ENCODE data around the gene C10orf90. TPM values are rescaled to one million over a fixed set of nuclear protein-coding genes. Genes with fewer than 3 reads are reported as not detected.

Gene C10orf90
- total RNA-seq, 1 experiment from 2014 or later = 1.0 TPM

DNA sequence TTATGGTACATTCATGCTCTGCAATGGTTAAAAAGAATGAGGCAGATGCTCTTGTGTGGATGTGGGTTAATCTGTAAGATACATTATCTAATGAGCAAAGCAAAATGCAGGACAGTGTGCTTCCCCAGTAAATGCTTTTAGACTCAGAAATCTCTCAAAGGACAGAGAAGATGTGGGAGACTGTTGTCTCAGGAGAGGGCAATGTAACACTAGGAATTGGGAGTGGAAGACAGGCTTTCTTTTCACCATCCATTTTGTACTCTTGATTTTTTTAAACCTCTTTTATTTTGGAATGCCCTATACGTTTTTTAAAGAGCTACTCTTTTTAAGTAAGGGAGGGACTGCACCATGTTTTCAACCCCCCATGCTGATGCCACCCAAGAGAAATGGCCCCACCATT is 204.7 kb downstream of the C10orf90 start:
- no peak for DNase-seq (ENCODE audit: low read depth)

DNA sequence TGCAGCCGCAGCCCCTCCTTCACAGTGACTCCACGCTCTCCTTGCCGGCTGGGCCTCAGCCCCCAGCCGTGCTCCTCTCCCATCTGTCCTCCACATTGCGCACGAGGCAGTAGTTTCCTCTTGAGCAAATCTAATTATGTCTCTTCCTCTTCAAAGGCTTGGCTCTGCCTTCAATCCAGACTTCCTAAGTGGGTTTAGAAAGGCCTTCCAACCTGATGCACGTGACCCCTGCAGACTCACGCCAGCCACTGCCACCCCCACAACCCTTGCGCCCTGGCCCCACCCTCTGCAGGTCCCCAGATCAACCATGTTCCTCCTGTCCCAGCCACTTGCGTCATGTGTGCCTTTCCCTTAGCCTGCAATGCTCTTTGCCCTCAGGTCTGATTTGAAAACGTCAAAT is 207.2 kb downstream of the C10orf90 start:
- DNase-seq (ENCODE audit: low read depth) = no peak

- DNase-seq (ENCODE audit: low read depth) = no peak
Measured at GRCh38 chr10:126461289-126461940, 209.1 kb downstream of the C10orf90 start.

DNA sequence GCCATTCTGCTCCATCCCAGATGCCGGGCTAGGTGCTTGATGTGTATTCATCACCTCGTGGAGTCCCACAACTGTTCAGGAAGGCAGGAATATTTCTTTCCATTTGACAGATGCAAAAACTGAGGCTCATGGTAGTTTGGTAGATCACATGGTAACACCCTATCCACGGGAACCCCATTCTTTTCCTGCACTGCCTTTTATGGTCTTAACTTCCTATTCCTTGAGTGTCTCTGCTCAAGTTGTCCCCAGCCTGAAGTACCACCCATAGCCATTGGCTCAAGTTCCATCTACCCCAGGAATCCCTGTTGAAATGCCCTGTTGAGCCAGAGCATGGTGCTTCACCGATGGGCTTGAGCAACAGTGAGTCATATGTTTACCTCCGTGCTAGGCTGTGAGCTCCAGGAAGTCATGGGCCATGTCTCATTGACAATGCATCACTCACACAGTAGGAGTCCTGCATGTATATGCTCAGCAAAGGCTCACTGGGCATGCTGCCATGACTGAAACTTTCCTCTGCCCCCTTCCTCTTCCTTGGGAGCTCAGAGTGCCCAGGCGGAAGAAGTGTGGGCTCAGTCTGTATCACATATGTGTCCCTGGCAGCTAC is 210.5 kb downstream of the C10orf90 start:
- DNase-seq (ENCODE audit: low read depth) = peak; percentile 95

- DNase-seq (ENCODE audit: low read depth) = peak; percentile 96
Measured at GRCh38 chr10:126459032-126459831, 211.3 kb downstream of the C10orf90 start.

DNA sequence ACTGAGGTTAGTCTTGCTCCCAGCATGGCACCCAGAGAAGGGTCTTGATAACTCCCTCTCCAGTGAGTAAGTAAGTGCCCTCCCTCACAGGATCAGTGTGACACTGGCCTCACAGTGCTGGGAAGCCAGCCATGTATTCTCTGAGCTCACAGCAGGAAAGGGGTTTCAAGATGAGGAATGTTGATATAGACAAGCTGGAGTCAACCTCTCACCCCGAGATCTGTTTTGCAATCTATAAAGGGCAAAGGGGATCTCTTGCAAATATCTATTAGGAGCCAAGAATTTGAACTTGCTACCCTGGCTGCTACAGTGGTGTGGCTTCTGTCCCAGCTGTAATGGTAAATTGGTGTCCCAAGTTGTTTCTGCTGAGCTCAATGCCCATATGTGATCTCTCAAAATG is 212.0 kb downstream of the C10orf90 start:
- DNase-seq (ENCODE audit: low read depth) = peak; percentile 29

- no peak for DNase-seq (ENCODE audit: low read depth)
Measured at GRCh38 chr10:126456632-126457031, 213.9 kb downstream of the C10orf90 start.

DNA sequence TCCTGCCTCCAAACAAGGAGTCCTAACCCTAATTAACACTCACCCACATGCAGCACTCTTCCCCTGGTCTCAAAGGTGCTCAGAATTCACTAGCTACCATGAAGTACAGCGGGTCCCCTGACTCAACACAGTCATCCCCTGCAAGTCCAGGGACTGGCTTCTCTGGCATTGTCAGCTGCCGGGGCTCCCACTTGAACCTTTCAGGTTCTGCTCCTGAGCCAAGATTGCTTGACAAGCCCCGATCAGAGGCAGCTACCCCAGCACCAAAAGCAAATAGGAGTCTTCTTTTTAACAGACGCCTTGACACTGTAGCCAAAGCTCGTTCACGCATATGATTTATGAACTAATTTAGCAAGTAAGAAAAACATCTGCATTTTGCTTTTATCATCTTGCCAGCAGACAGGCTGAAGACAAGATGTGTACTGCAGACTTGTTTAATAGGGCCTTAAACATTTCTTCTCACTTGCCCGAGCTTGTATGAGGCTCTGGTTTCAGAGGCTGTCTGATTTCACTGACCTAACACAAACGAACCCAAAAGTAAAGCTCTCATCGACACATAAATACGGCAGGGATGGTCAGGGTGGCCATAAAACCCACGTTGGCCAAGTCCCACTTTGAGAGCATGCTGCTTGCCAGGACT is 214.6 kb downstream of the C10orf90 start:
- DNase-seq (ENCODE audit: low read depth) = no peak

DNA sequence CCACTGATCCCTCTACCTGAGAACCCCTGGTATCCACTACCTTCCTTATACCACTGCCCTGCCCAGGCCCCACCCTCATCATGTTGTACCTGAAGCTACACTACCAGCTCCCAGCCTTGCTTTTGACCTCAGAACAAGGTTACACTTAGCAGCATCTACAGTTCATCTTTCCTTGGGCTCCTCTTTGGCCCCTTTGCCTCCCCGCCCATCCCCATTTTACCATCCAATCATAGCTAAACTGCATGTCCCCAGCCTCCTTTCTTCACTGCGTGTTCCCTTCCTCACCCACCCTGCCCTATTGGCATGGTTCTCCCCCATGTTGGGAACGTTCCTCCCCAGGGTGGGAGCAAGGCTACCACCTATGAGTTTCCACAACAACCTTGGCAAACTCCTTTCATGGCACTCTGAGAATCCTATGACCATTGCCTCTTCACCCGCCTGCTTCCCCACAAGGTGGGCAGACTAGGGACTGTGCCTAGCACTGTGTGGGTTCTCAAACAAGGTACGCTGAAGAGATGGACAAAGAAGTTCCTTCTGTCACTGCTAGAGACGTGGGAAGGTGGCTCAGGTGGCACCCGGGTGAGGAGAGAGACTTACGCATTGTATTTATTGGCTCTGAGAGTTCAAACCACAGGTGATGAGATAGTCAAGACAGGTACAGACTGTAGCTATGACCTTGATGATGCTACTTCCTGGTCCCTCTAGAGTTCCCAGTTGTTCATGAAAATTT is 215.3 kb downstream of the C10orf90 start:
- DNase-seq (ENCODE audit: low read depth) = no peak

- no peak for DNase-seq (ENCODE audit: low read depth)
Measured at GRCh38 chr10:126454045-126454751, 216.3 kb downstream of the C10orf90 start.

- DNase-seq (ENCODE audit: low read depth) = no peak
Measured at GRCh38 chr10:126452245-126452644, 218.2 kb downstream of the C10orf90 start.

GRCh38 chr10:126448091-126448490 is 222.4 kb downstream of the C10orf90 start:
- DNase-seq (ENCODE audit: low read depth) = no peak

DNA sequence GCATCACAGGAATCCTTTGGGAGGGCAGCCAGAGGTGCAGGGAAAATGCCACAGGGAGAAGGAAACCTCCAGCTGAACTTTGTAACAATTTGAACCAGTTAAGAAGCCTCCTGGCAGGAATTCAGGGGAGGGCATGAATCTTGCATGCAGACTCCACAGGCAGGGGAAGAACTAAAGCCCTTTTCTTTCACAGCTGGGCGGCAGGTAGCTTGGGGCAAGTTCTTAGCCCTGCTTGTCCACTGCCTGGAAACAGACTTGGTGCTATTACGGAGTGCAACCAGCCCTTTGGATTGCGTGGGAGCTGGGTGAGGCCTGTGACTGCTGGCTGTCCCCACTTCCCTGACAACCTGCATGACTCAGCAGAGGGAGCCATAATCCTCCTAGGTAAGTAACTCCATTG is 230.6 kb downstream of the C10orf90 start:
- DNase-seq (ENCODE audit: low read depth) = no peak

- DNase-seq (ENCODE audit: low read depth) = no peak
Measured at GRCh38 chr10:126438407-126438783, 232.1 kb downstream of the C10orf90 start.

DNA sequence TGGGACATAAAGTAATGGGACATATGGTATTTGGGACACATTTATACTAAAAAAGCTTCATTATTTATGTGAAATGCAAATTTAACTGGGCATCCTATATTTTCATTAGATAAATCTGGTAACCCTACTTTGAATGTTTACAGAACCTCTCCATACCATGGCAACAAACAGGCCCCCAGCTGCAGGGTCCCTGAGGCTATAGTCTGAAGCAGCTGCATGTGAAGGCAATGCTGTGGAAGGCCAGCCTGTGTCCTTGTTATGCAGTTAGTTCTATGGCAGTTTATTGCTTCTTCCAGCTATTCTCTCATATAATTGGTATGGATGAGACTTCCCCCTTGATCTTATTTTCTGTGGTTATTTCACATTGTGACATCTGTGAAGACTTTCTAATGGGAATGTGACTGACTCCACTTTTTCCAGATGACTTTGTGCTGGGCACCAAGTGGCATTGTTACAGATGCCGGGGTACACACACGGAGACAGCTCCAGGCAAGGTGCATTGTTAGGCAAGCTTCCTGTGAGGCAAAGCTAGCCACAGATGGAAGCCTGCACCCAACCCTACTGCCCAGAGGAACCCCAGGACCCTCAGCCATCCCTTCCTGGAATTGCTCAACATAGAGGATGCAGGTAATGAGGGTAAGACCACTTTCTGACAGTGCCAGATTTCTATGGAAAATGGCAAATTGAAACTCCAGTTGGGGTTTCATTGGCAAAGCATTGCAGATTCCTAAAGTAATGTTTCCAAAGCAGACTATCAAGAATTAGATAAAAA is 232.7 kb downstream of the C10orf90 start:
- DNase-seq (ENCODE audit: low read depth) = no peak

DNA sequence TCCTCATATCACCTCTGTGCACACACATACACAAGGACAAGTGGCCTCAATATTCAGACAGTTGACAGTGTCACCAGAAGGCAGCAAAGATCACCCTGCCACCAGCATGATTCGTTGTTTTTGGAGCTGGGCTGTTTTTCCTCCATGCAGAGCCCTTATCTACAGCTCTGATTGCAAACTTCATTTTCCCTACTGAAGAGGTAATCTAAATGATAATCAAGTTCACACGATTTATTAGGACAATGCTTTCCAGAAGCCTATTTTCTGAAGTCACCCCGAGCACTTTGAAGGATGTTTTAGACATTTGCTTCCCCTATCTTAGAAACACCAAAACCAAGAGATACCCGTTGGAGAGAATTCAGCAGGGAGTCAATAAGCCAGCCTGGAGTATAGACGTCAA is 236.3 kb downstream of the C10orf90 start:
- DNase-seq (ENCODE audit: low read depth) = no peak

DNA sequence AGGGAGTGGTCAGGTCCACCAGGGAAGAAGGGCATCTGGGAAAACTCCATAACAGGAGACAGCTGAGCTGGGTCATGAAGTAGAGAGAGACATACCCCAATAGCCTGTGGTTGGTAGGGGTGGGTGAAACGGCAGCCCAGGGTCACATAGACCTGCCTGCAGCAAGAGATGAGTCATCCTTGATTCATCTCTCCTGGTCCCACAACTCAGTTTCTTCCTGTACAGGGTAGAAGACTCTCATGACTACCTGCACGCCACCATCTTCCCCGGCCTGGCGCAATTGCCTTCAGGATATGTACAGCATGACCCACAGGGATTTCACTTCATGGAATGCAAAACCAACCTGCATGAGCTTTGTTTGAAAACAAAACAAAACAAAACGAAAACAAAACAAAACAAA is 237.1 kb downstream of the C10orf90 start:
- DNase-seq (ENCODE audit: low read depth) = peak; percentile 41

DNA sequence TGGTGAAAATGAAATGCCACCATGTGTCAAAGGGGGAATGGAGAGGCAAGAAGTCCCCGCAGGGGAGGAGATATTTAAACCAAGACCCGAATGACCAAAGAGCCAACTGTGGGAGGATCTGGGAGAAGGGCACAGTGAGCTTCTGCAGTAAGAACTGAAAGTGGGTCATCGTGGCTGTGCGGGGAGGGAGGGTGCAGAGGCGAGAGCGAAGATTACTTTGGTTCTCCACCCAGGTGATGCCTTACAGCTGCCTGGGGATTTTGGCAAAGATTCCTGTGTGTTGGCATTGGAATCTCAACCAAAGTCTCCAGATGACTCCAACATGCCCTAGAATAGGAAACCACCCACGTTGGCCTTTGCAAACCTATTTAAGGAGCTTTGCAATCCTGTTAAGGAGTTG is 238.0 kb downstream of the C10orf90 start:
- no peak for DNase-seq (ENCODE audit: low read depth)

DNA sequence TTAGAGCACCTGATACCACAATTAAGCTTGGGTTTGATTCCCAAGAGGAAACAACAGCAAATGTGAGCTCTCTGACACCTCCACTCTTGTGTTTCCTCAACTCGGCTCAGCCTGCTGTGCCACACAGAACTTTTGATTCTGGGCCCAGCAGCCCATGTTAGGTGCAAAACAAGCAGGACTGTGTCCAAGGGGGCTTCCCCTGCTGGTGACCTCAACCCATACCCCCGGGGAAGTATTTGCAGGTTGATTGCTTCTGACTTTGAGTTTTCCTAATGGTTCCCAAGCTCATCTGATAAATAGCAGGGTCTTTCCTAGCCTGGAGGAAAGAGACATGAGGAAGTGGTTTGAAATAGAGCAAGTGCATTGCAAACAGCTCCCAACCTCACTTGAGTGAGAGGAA is 238.7 kb downstream of the C10orf90 start:
- no peak for DNase-seq (ENCODE audit: low read depth)

DNA sequence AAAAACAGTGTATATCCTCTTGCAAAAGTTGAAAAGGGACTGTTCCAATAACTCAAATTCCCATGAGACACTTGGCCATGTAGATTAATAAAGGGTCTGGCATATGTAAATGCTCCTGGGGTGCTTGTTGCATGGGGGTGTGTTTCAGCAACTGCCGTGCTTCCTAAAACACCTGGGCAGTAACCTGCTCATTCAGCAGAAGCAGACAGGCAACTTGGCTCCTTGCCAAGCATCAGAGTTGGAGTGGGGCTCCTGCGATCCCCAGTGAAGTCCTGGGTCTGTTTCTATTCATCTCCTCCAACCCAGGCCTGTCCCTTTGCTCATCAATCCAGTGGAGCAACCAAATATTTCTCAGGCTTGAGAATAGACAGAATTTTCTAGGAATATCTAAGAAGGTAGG is 240.0 kb downstream of the C10orf90 start:
- no peak for DNase-seq (ENCODE audit: low read depth)
